ENCODE data around the gene RCC2.

GRCh38 chr1:17397910-17398695, 41.4 kb downstream of the RCC2 start:
- TF ChIP-seq EP300 (IDR thresholded peaks at IDR 0.05), result no peak
- no peak for TF ChIP-seq CTCF (IDR thresholded peaks at IDR 0.05)
- TF ChIP-seq REST (IDR thresholded peaks at IDR 0.05), result no peak
- TF ChIP-seq FOSL2 (IDR thresholded peaks at IDR 0.05), result no peak
- no peak for TF ChIP-seq FOSL2 (CRISPR knock-in tag; IDR thresholded peaks at IDR 0.05)
- no peak for TF ChIP-seq MYC (IDR thresholded peaks at IDR 0.05; ENCODE audit: borderline replicate concordance, low read length)
- TF ChIP-seq USF2 (IDR thresholded peaks at IDR 0.05), result no peak
- no peak for TF ChIP-seq MAX (IDR thresholded peaks at IDR 0.05)
- no peak for TF ChIP-seq EHMT2 (IDR thresholded peaks at IDR 0.05; ENCODE audit: low read depth)
- no peak for TF ChIP-seq MAZ (IDR thresholded peaks at IDR 0.05; ENCODE audit: borderline replicate concordance, low read depth, low read length)
- no peak for TF ChIP-seq RNF2 (IDR thresholded peaks at IDR 0.05; ENCODE audit: borderline replicate concordance, low read depth)
- TF ChIP-seq POLR2A (IDR thresholded peaks at IDR 0.05; ENCODE audit: low read length), result no peak
- no peak for TF ChIP-seq ATOH8 (CRISPR knock-in tag; IDR thresholded peaks at IDR 0.05; ENCODE audit: low read depth)
